Keratinocyte (primary cell): ENCODE data around the gene FLNB. TPM values are rescaled to one million over a fixed set of nuclear protein-coding genes. Genes with fewer than 3 reads are reported as not detected.
A peak's percentile ranks its signal among the peaks of the same experiment; 100 is the strongest.

ENCODE experiments used
- DNase-seq: peaks from one replicate; pipeline ENCODE4 v3.0.0-alpha.2; 2011; ENCODE audit warnings: low read depth, missing footprints, low spot score
- FAIRE-seq: peaks from 2 replicates; lab custom pipeline; 2011; peaks lifted over from hg19 to GRCh38; lab: Jason Lieb, UNC
- H2AFZ ChIP-seq: 2 replicates; pipeline ENCODE4 v1.6.0; 2012; ENCODE audit warnings: low read length, control low read depth, inconsistent platforms; ENCODE audit not compliant: control insufficient read depth
- H3K27ac ChIP-seq: 2 replicates; pipeline ENCODE4 v1.5.1; 2011; ENCODE audit warnings: low read length; ENCODE audit not compliant: control insufficient read depth, insufficient read depth
- H3K27me3 ChIP-seq: 3 replicates; pipeline ENCODE4 v1.6.0; 2011; ENCODE audit warnings: low read length; ENCODE audit not compliant: control insufficient read depth, insufficient read depth; ENCODE audit errors: extremely low read depth
- H3K36me3 ChIP-seq, 2 experiments: 2 replicates in 1 of 2; 3 replicates in 1 of 2; pipeline ENCODE4 v1.5.1; 2011; ENCODE audit warnings: low read length in 2 of 2, mild to moderate bottlenecking in 1 of 2; ENCODE audit not compliant: control insufficient read depth in 2 of 2, insufficient read depth in 2 of 2; ENCODE audit errors: extremely low read depth in 1 of 2
- H3K4me1 ChIP-seq: 3 replicates; pipeline ENCODE4 v1.5.1; 2011; ENCODE audit warnings: low read length; ENCODE audit not compliant: control insufficient read depth, insufficient read depth; ENCODE audit errors: extremely low read depth
- H3K4me2 ChIP-seq: 3 replicates; pipeline ENCODE4 v1.6.0; 2011; ENCODE audit warnings: low read depth, low read length; ENCODE audit not compliant: control insufficient read depth, insufficient read depth; ENCODE audit errors: extremely low read depth
- H3K4me3 ChIP-seq, 3 experiments: fragments of 200-600 bp in 1 of 3; sonication (generic) in 1 of 3; 2 replicates in 2 of 3; 3 replicates in 1 of 3; pipeline ENCODE4 v1.5.1; 2011 to 2016; ENCODE audit warnings: low read length in 3 of 3, mild to moderate bottlenecking in 3 of 3, control low read depth in 2 of 3, inconsistent platforms in 1 of 3, low read depth in 1 of 3, mixed read lengths in 1 of 3, mixed run types in 1 of 3, moderate library complexity in 1 of 3; ENCODE audit not compliant: control insufficient read depth in 2 of 3, insufficient read depth in 2 of 3; ENCODE audit errors: extremely low read depth in 1 of 3
- H3K79me2 ChIP-seq: 2 replicates; pipeline ENCODE4 v1.6.0; 2012; ENCODE audit warnings: low read length; ENCODE audit not compliant: control insufficient read depth, insufficient read depth
- H3K9ac ChIP-seq: 3 replicates; pipeline ENCODE4 v1.6.0; 2011; ENCODE audit warnings: low read length; ENCODE audit not compliant: control insufficient read depth, insufficient read depth; ENCODE audit errors: extremely low read depth
- H3K9me1 ChIP-seq: 3 replicates; pipeline ENCODE4 v1.6.0; 2011; ENCODE audit warnings: low read length; ENCODE audit not compliant: control insufficient read depth, insufficient read depth; ENCODE audit errors: extremely low read depth
- H3K9me3 ChIP-seq: 2 replicates; pipeline ENCODE4 v1.5.1; 2012; ENCODE audit warnings: low read depth, low read length; ENCODE audit not compliant: control insufficient read depth
- H4K20me1 ChIP-seq: 3 replicates; pipeline ENCODE4 v1.6.0; 2011; ENCODE audit warnings: low read length; ENCODE audit not compliant: control insufficient read depth, insufficient read depth; ENCODE audit errors: extremely low read depth
- CTCF ChIP-seq, 3 experiments: IDR thresholded peaks in 1 of 3; conservative IDR thresholded peaks in 1 of 3; optimal IDR thresholded peaks in 1 of 3; 2 replicates in 2 of 3; 3 replicates in 1 of 3; pipeline versions ENCODE3 to v1.5.1; 2011; ENCODE audit warnings: low read length in 3 of 3, mild to moderate bottlenecking in 3 of 3, moderate library complexity in 2 of 3, control low read depth in 1 of 3, inconsistent platforms in 1 of 3; ENCODE audit not compliant: insufficient read depth in 2 of 3; ENCODE audit errors: extremely low read depth in 1 of 3
- EZH2 ChIP-seq: IDR thresholded peaks from one replicate; pipeline ENCODE4 v1.6.1; 2012; ENCODE audit warnings: inconsistent platforms, mild to moderate bottlenecking, low read length, moderate library complexity
- dilution Hi-C: fragments of 300-500 bp; cut with MboI; formaldehyde crosslinking; loops from one replicate; pipeline ENCODE4 v1.7.0; 2020; ENCODE audit warnings: low sequenced_read_pairs; ENCODE audit not compliant: extremely low pct_ligation_motif_present
- polyA plus RNA-seq, 5 experiments: library from polyadenylated mRNA; depleted of rRNA in 3 of 5; stranded (reverse) in 3 of 5; stranded (forward) in 1 of 5; unstranded in 1 of 5; fragments of >200 nt; gene quantifications; 1 replicate in 1 of 5; 2 replicates in 3 of 5; 3 replicates in 1 of 5; pipeline versions ENCODE4 v1.2.1 to v1.2.3, GENCODE V29; 2011 to 2012; ENCODE audit warnings: missing spikeins in 2 of 5, low read depth in 1 of 5, low replicate concordance in 1 of 5

The FLNB gene
- polyA plus RNA-seq, 1 donor (not counting 4 experiments of a cell fraction or from before 2014, with no cell fraction given), result 289 TPM

- Histone ChIP-seq H2AFZ (no peak overlapping the region), H3K27me3 (no peaks in the 10 kb centered on the region), H3K4me1 (peaks cover 21% of the 10 kb centered on the region), H3K4me3 (no peak overlapping the region), H4K20me1 (peaks cover 81% of the 10 kb centered on the region), H3K9me3 (no peaks in the 10 kb centered on the region), H3K27ac (no peak overlapping the region), H3K9ac (no peak overlapping the region), H3K79me2 (peaks cover 100% of the 10 kb centered on the region), H3K4me2 (no peak overlapping the region), H3K36me3 (peaks cover 23 to 63% of the 10 kb centered on the region in 2 experiments), H3K9me1 (peaks cover 26% of the 10 kb centered on the region)
- no peak for TF ChIP-seq CTCF (optimal IDR thresholded peaks at IDR 0.05 in 1 of 3, IDR thresholded peaks at IDR 0.05 in 1 of 3, conservative IDR thresholded peaks at IDR 0.05 in 1 of 3; ENCODE audit: extremely low read depth in 1 of 3, insufficient read depth in 2 of 3, low read length in 3 of 3)
- TF ChIP-seq EZH2, result no peak
- FAIRE-seq, result peak; percentile 17
- dilution Hi-C loops, result no loop called here
- no peak for DNase-seq
Measured at GRCh38 chr3:58064923-58065638, 56.9 kb downstream of the FLNB start.

GRCh38 chr3:58065700-58066167 is 57.5 kb downstream of the FLNB start:
- DNase-seq (no peak), FAIRE-seq (no peak)
- Histone ChIP-seq H4K20me1 (peaks cover 84% of the 10 kb centered on the region), H3K36me3 (peaks cover 26 to 66% of the 10 kb centered on the region in 2 experiments), H3K9me3 (no peaks in the 10 kb centered on the region), H3K27me3 (no peaks in the 10 kb centered on the region), H3K9me1 (peaks cover 24% of the 10 kb centered on the region), H3K4me3 (no peak overlapping the region), H3K27ac (no peak overlapping the region), H3K4me1 (peaks cover 19% of the 10 kb centered on the region), H3K9ac (no peak overlapping the region), H2AFZ (no peak overlapping the region), H3K4me2 (no peak overlapping the region), H3K79me2 (peaks cover 100% of the 10 kb centered on the region)
- dilution Hi-C loops, result no loop called here
- TF ChIP-seq EZH2 (no peak), CTCF (optimal IDR thresholded peaks at IDR 0.05 in 1 of 3, IDR thresholded peaks at IDR 0.05 in 1 of 3, conservative IDR thresholded peaks at IDR 0.05 in 1 of 3; ENCODE audit: extremely low read depth in 1 of 3, insufficient read depth in 2 of 3, low read length in 3 of 3) (no peak)
